GM21529 (cell line): Measurements from ENCODE around the gene MIP.
A peak's percentile ranks its signal among the peaks of the same experiment; 100 is the strongest.
"Not testable (repeated sequence)": the region's sequence is repeated elsewhere in the genome, so short reads cannot be mapped to it uniquely, and the experiment has no call there.

Experiments
- ATAC-seq: cut with Tn5 transposase; IDR thresholded peaks from one replicate; pipeline ENCODE4 v1.9.1; 2021; ENCODE audit not compliant: unreplicated experiment

Gene MIP

DNA sequence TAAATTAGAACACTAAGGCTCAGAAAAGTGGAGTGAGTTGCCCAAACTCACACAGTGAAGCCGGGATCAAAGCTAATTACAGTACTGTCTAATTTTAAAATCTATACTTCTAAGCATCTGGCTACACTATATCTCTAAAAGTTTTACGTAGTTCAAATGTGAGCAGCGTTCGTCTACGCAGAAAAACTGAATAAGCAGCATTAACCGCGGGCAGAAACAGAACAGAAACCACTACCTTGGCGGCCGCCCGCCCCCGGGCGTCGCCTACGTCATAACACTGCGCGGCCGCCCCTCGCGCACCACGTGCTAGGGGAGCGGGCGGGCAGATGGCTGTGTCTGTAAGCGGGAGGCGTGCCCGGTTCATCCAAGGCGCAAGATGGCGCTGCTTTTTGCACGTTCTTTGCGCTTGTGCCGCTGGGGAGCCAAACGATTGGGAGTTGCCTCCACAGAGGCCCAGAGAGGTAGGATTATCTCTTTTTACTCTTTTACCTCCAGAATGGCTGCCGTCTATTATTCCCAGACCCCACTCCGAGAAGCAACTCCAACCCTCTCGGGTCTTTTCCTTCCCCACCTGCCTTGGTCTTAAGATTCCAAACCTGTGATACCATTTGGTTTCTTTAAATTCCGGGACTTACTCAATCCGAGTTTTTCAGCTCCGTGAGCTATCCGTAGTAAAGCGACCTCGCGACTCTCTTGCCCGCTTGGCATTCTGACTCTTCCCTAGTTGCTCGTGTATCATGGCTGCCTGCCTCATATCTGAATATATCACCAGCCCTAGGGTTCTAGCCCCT is 14.0 kb upstream of the MIP start, which contains the start of gene SPRYD4:
Gene SPRYD4, plus strand, starts transcription at position 363 of the 791 bp plus-strand sequence. Its CDS starts 14 bp downstream, at position 377.
- ATAC-seq: peak; percentile 85

DNA sequence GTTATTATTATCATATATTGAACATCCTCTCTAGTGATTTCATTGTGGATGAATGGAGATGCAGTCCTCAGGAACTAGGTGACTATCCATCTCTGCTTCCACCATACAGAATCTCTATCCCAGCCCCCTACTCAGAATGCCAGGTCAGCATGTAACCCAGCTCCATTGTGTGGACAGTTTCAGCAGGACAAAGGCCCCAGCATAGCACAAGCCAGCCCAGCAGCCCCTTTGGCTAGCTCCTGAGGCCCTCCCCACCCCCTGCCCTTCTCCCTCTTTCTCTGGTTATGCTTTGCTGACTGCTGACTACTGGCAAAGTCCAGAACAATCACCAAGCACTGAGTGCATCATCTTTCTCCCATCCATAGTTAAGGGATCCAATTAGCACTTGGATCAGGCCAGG is 8.1 kb upstream of the MIP start:
- ATAC-seq: no peak

GRCh38 chr12:56461235-56462159 is 7.0 kb upstream of the MIP start:
- ATAC-seq: no peak

- ATAC-seq: no peak
Observed at GRCh38 chr12:56457817-56458216, 3.4 kb upstream of the MIP start.

GRCh38 chr12:56451147-56451546 is 3.3 kb downstream of the MIP start:
- ATAC-seq: no peak

GRCh38 chr12:56450241-56450640 is 4.2 kb downstream of the MIP start:
- ATAC-seq: no peak

DNA sequence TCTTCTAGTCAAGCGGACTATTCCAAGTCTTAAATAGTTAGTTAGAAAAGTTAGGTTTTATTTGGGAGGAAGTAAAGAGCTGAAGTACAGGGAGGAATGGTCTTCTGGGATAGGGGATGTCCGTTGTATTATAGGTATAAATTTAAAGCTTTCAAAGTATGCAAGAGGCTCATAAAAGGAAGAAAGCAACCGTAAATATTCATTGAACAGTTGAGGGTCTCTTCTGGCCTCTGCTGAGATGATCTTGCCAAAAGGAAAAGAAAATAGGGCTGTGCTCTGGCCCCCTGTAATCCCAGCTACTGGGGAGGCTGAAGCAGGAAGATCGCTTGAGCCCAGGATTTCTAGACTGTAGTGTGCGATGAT is 4.9 kb downstream of the MIP start:
- no peak for ATAC-seq

DNA sequence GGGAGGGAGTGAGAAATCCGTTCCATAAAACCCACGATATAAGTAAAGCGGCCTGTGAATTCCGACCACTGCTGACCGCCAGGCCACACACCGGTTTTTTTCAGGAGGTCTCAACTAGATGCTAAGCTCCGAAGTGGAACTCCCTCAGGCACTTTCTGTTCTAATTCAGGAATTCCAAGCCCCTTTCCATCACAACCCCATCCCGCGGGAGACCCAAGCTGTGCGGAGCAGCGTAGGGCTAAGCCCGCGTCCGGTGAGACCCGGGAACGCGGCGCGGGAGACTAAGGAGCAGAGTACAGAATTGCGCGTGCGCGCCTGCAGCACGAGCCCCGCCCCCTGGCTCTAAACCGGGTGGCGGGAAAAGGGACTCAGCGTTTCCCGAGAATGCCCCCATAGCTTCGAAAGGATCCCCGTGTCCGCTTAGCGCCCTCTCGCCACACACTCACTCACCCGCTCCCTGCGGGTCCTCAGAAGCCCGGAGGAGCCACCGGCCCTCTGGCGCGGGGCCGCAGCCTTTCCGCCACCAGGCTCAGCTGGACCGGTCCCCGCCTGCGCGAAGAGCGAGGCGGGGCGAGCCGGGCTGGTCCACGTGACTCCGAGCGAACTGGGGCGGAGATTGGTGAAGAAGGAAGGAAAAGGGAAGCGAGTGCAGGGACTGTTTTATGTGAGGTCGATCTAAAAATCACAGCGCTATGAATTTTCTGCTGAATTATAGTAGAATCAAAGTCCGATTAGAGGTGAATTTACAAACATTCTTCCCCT is 5.4 kb downstream of the MIP start, which contains the start of gene TIMELESS:
Gene TIMELESS, minus strand, starts transcription at position 567 of the 762 bp plus-strand sequence. CDS start 15,256 bp downstream, outside the sequence.
- peak; percentile 93 for ATAC-seq

DNA sequence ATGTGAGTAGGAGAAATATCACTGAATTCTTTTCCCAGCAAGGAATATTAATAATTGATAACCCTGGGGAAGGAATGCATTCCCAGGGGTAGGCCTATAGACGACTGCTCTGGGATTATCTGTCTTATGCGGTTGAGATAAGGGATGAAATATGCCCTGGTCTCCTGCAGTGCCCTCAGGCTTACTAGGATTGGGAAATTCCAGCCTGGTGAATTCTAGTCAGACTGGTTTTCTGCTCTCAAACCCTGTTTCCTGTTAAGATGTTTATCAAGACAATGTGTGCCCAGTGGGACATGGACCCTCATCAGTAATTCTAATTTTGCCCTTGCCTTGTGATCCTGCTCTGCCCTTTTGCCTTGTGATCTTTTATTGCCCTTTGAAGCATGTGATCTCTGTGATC is 11.2 kb downstream of the MIP start:
- not testable (repeated sequence) for ATAC-seq

- ATAC-seq: no peak
Observed at GRCh38 chr12:56437430-56438176, 16.9 kb downstream of the MIP start.

- ATAC-seq: no peak
Observed at GRCh38 chr12:56434828-56435227, 19.6 kb downstream of the MIP start.

GRCh38 chr12:56431850-56432249 is 22.6 kb downstream of the MIP start:
- no peak for ATAC-seq

DNA sequence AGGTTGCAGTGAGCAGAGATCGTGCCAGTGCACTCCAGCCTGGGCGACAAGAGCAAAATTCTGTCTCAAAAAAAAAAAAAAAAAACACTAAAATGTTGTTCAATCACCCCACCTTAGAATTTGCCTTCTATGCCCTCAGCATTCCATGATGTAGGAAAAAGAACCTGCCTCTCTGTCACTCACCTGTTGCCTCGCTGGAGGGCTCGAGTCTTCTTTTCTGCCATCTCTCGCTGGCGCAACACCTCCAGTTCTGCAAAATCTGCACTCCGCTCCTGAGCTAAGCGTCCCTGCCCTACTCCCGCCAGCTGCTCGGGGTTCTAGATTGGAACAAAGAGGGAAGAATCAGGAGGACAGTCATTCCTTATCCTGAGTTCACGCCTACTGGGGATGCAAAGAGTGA is 23.2 kb downstream of the MIP start:
- ATAC-seq: no peak

- no peak for ATAC-seq
Observed at GRCh38 chr12:56425940-56426438, 28.5 kb downstream of the MIP start.

GRCh38 chr12:56425193-56425592 is 29.3 kb downstream of the MIP start:
- no peak for ATAC-seq

DNA sequence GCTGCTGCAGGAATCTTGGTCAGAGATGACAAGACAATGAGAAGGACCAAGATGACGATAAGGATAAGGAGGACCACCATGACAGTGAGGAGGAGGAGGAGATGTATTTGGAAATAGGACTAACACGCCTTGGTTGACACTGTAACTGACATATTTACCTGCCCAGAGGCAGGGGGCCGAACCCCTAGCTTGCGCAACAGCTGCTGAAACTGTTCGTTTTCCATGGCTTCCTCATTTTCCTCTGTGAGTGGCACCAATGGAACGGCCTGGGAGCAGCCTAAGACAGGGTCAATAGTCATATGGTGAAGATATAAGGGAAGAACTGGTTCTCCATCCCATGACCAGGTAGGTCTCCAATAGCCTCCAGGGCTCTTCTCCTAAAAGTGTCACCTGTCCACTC is 34.0 kb downstream of the MIP start:
- ATAC-seq: no peak

GRCh38 chr12:56417739-56418138 is 36.7 kb downstream of the MIP start:
- ATAC-seq: no peak

DNA sequence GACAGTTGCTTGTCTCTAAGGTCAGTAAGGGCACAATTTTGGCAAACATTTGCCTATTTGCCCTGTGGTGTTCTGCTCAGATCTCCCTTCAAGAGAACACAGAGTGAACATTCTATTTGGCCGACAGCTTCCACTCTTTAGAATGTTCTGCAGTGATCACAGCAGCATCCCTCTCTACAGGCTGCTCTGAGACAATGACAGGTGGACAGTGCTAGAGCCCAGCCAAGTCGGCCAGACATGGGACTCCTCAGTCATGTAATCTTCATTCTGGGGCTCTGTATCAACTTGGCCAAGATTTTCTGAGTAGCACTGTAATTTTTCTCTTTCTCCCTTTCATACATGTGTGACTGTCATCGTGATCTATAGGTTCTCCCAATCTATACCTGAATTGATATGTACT is 40.1 kb downstream of the MIP start:
- no peak for ATAC-seq

DNA sequence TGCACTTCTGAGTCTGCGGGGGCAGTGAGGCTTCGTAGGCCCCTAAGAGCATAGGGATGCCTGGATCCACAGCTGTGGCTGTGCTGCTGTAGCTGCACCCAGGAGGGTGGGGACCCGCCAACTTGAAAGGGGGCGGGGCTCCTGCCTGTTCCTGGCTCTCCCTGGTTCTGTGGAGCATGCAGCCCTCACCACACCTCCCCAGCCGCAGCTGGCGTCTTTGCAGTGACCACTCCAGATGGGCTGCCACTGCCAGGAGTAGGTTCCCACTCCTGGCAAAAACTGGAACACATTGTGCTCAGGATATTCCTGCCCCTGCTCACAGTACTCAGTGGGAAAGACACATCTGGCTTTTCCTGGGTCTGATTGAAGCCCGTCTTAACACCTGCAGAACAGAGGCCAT is 41.1 kb downstream of the MIP start:
- ATAC-seq: no peak
